Spleen (tissue), 11 donors: Measurements from ENCODE around the gene PLSCR2. TPM values are rescaled to one million over a fixed set of nuclear protein-coding genes. Genes with fewer than 3 reads are reported as not detected.

Experiments used
- DNase-seq: peaks from one replicate; pipeline ENCODE4 v3.0.0-alpha.2; 2020
- H3K27ac ChIP-seq, 8 donors: fragments of 200-600 bp; sonication (generic) in 7 of 8; 1 replicate in 4 of 8; 2 replicates in 4 of 8; pipeline versions ENCODE4 v1.5.0 to v1.8.0; 2016 to 2021; ENCODE audit warnings: inconsistent platforms in 4 of 8, mild to moderate bottlenecking in 4 of 8, moderate library complexity in 1 of 8
- H3K27me3 ChIP-seq, 7 donors: fragments of 200-600 bp; sonication (generic) in 6 of 7; replicated peaks in 1 of 7; 1 replicate in 4 of 7; 2 replicates in 3 of 7; pipeline versions ENCODE4 v1.5.0 to v1.8.0; 2016 to 2021; ENCODE audit warnings: inconsistent platforms in 3 of 7, mild to moderate bottlenecking in 1 of 7
- H3K36me3 ChIP-seq, 6 donors: fragments of 200-600 bp; sonication (generic) in 5 of 6; 1 replicate in 4 of 6; 2 replicates in 2 of 6; pipeline versions ENCODE4 v1.5.0 to v1.8.0; 2016 to 2021; ENCODE audit warnings: inconsistent platforms in 2 of 6
- H3K4me1 ChIP-seq, 6 donors: fragments of 200-600 bp; sonication (generic) in 5 of 6; 1 replicate in 3 of 6; 2 replicates in 3 of 6; pipeline versions ENCODE4 v1.5.0 to v1.8.0; 2016 to 2021; ENCODE audit warnings: inconsistent platforms in 3 of 6
- H3K4me3 ChIP-seq, 8 donors: fragments of 200-600 bp; sonication (generic) in 7 of 8; 1 replicate in 4 of 8; 2 replicates in 4 of 8; pipeline versions ENCODE4 v1.5.0 to v1.8.0; 2016 to 2021; ENCODE audit warnings: inconsistent platforms in 4 of 8, mild to moderate bottlenecking in 4 of 8, moderate library complexity in 2 of 8
- H3K9me3 ChIP-seq, 8 donors: fragments of 200-600 bp; sonication (generic) in 7 of 8; 1 replicate in 4 of 8; 2 replicates in 4 of 8; pipeline versions ENCODE4 v1.5.0 to v1.8.0; 2016 to 2021; ENCODE audit warnings: inconsistent platforms in 4 of 8
- POLR2A ChIP-seq, 3 donors: fragments of 450-650 bp; IDR thresholded peaks; one replicate each; pipeline ENCODE4 v1.5.1; 2017; ENCODE audit warnings: antibody characterized with exemption in 3 of 3, mild to moderate bottlenecking in 1 of 3
- POLR2AphosphoS5 ChIP-seq, 3 donors: sonication (generic); formaldehyde crosslinking; IDR thresholded peaks; one replicate each; pipeline ENCODE4 v1.5.1; 2017; ENCODE audit warnings: antibody characterized with exemption in 3 of 3
- WGBS, 5 donors: extraction: QIAGEN DNeasy Blood & Tissue Kit in 3 of 5; methylation state at CpG; one replicate each; pipeline versions ENCODE4 v1.1.5 to v1.1.7; 2013 to 2018; 5-methylcytosine and 5-hydroxymethylcytosine counted together
- intact Hi-C: fragments of 100-400 bp; cut with DNase I; formaldehyde crosslinking; loops from one replicate; pipeline ENCODE4 v1.15.0; 2023; ENCODE audit warnings: low total_unique reads
- polyA plus RNA-seq, 3 donors: library from polyadenylated mRNA; stranded (reverse); fragments of 200-250 nt; gene quantifications; one replicate each; pipeline ENCODE4 v1.2.1, GENCODE V29; 2013
- total RNA-seq, 7 donors: library from RNA; depleted of rRNA in 3 of 7; stranded (reverse); fragments of >200 nt in 3 of 7; fragmentation: NEBNext Ultra II Directional in 4 of 7; extraction: Animal tissue kit (Norgen Biotek cat#: 25700) in 4 of 7; gene quantifications; one replicate each; pipeline versions ENCODE4 v1.1.0 to v1.2.1, GENCODE V29; 2016 to 2021
- TF ChIP-seq, protein P1 (sequence below), 11 experiments: fragments of 200-600 bp in 7 of 11; fragments of 450-650 bp in 4 of 11; sonication (generic) in 4 of 11; IDR thresholded peaks in 8 of 11; conservative IDR thresholded peaks in 3 of 11; 1 replicate in 7 of 11; 2 replicates in 4 of 11; pipeline versions ENCODE4 v1.4.0 to v1.8.0; 2016 to 2021; ENCODE audit warnings: antibody characterized with exemption in 11 of 11, inconsistent platforms in 4 of 11, mild to moderate bottlenecking in 1 of 11
- donor health status: healthy with polysubstance abuse.
- donor health status: DM: no; HTN: no; CAD: no; lungs with moderate emphysema.
- donor health status: DM: no; HTN: no; CAD: no.
- donor health status: Bipolar disorder and iron deficiency.
- donor health status: healthy.
- donor health status: DM: no; HTN: no; CAD: no.
- donor health status: DM: yes; HTN: yes; CAD: no.

Gene PLSCR2
- total and polyA plus RNA-seq, 10 donors: 0.66 TPM; not detected in 9

DNA sequence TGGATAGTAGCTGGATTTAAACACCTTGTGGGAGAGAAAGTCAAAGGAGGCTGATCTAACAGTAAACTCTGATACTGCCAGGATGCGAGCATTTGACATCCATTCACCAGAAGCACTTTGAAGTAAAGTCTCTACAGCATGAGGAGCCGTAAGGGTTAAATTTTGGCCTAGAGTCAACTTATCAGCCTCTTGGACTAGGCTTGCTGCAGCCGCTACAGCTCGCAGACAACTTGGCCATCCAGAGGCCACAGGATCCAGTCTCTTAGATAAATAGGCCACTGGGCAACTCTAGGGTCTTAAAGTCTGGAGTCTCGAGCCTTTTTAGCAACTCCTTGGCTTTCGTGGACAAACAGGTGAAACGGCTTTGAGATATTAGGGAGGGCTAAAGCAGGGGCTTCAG is 61.4 kb downstream of the PLSCR2 start:
- DNase-seq: no peak
- no peaks in the 10 kb centered on the region for H3K36me3 ChIP-seq
- intact Hi-C loops: no loop called here
- H3K4me1 ChIP-seq: no peaks in the 10 kb centered on the region
- TF ChIP-seq, protein P1, sequence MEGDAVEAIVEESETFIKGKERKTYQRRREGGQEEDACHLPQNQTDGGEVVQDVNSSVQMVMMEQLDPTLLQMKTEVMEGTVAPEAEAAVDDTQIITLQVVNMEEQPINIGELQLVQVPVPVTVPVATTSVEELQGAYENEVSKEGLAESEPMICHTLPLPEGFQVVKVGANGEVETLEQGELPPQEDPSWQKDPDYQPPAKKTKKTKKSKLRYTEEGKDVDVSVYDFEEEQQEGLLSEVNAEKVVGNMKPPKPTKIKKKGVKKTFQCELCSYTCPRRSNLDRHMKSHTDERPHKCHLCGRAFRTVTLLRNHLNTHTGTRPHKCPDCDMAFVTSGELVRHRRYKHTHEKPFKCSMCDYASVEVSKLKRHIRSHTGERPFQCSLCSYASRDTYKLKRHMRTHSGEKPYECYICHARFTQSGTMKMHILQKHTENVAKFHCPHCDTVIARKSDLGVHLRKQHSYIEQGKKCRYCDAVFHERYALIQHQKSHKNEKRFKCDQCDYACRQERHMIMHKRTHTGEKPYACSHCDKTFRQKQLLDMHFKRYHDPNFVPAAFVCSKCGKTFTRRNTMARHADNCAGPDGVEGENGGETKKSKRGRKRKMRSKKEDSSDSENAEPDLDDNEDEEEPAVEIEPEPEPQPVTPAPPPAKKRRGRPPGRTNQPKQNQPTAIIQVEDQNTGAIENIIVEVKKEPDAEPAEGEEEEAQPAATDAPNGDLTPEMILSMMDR (IDR thresholded peaks at IDR 0.05 in 8 of 11, conservative IDR thresholded peaks at IDR 0.05 in 3 of 11): no peak
- H3K27ac ChIP-seq: no peak overlapping the region
- 80 to 89% (median 81%) methylated on average over 7 of the region's 7 CpGs for WGBS, 5 donors
- no peak overlapping the region for H3K4me3 ChIP-seq
- peaks cover 3 to 22% (median 16%) of the 10 kb centered on the region in 8 donors for H3K9me3 ChIP-seq
- H3K27me3 ChIP-seq: no peaks in the 10 kb centered on the region

DNA sequence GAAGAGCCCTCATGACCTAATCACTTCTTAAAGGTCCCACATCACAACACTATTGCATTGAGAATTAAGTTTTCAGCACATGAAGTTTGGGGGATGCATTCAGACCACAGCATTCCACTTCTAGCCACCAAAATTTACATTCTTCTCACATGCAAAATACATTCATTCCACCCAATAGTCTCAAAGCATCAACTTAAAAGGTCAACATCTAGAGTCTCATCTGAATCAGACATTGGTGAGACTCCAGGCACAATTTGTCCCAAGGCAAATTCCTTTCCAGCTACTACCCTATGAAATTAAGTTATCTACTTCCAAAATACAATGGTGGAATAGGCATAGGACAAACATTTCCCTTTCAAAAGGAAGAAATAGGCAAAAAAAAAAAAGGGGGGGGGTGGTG is 64.9 kb downstream of the PLSCR2 start:
- intact Hi-C loops: no loop called here
- Histone ChIP-seq H3K4me1 (no peaks in the 10 kb centered on the region), H3K9me3 (no peaks in the 10 kb centered on the region), H3K4me3 (no peak overlapping the region), H3K36me3 (no peaks in the 10 kb centered on the region), H3K27me3 (no peaks in the 10 kb centered on the region), H3K27ac (no peak overlapping the region)
- DNase-seq: no peak
- TF ChIP-seq, protein P1 (IDR thresholded peaks at IDR 0.05 in 8 of 11, conservative IDR thresholded peaks at IDR 0.05 in 3 of 11): no peak
- no peak for TF ChIP-seq POLR2A (IDR thresholded peaks at IDR 0.05)
- TF ChIP-seq POLR2AphosphoS5 (IDR thresholded peaks at IDR 0.05): no peak

DNA sequence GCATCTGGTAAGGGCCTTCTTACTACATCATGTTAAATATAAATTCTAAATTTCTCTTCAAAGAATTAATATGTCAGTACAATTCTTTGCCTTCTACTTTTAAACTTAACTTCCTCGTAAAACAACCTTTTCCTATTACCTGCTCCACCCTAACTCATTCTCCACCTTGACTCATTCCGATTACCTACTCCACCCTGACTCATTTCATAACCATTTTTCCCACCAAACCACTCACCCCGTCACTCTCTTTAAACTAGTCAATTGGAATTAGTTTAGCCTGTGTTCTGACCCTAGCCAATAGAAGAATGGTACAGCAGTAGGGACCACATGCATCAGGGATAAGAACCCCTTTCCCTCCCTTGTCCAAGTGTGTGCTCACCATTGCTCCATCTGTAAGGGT is 65.6 kb downstream of the PLSCR2 start:
- Histone ChIP-seq H3K4me3 (no peak overlapping the region), H3K27me3 (no peaks in the 10 kb centered on the region), H3K9me3 (no peaks in the 10 kb centered on the region), H3K36me3 (no peaks in the 10 kb centered on the region), H3K27ac (no peak overlapping the region), H3K4me1 (no peaks in the 10 kb centered on the region)
- intact Hi-C loops: no loop called here
- 84 to 88% (median 87%) methylated on average over 3 of the region's 3 CpGs for WGBS, 5 donors
- TF ChIP-seq POLR2A (IDR thresholded peaks at IDR 0.05) (no peak), POLR2AphosphoS5 (IDR thresholded peaks at IDR 0.05) (no peak)
- TF ChIP-seq, protein P1 (IDR thresholded peaks at IDR 0.05 in 8 of 11, conservative IDR thresholded peaks at IDR 0.05 in 3 of 11): no peak
- DNase-seq: no peak

DNA sequence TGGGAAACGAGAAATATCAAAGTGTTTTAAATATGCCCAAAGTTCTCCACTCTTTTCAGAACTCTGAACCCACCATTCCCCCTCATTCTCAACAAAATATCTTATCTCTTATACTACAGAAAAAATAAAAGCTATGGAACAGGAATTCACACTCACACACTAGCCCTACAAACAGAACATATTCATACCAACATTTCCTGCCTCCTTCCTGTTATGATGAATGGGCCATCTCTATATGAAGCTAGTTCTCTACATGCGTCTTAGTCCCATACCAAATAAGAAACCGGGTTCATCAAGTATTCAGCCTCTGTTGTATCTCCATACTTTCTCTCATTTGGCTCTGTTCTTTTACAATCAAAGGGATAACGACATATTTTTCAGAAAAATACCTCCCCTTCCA is 72.6 kb downstream of the PLSCR2 start:
- intact Hi-C loops: no loop called here
- Histone ChIP-seq H3K9me3 (no peaks in the 10 kb centered on the region), H3K36me3 (no peaks in the 10 kb centered on the region), H3K27ac (no peak overlapping the region), H3K4me1 (peaks cover 0 to 3% (median 0%) of the 10 kb centered on the region in 6 donors), H3K4me3 (no peak overlapping the region), H3K27me3 (no peaks in the 10 kb centered on the region)
- no peak for DNase-seq
- TF ChIP-seq POLR2AphosphoS5 (IDR thresholded peaks at IDR 0.05): no peak
- TF ChIP-seq POLR2A (IDR thresholded peaks at IDR 0.05): no peak
- TF ChIP-seq, protein P1 (IDR thresholded peaks at IDR 0.05 in 8 of 11, conservative IDR thresholded peaks at IDR 0.05 in 3 of 11): no peak
- WGBS, 5 donors: 40 to 52% (median 49%) methylated on average over 4 of the region's 4 CpGs
